ENCODE results near the gene SEMA5A. TPM values are rescaled to one million over a fixed set of nuclear protein-coding genes. Genes with fewer than 3 reads are reported as not detected.

SEMA5A gene
- total RNA-seq, 1 donor from 2014 or later = 13.8 TPM

- Histone ChIP-seq H3K36me3 (ENCODE audit: insufficient read depth, low read length) (no peaks in the 10 kb centered on the region), H3K27ac (ENCODE audit: low read depth, low read length) (no peak overlapping the region), H3K9me3 (ENCODE audit: insufficient read depth, low read depth, low read length) (no peaks in the 10 kb centered on the region), H3K27me3 (ENCODE audit: insufficient read depth, low read length) (no peaks in the 10 kb centered on the region), H3K79me2 (ENCODE audit: insufficient read depth, low read length) (no peaks in the 10 kb centered on the region), H3K4me3 (ENCODE audit: insufficient read depth, low read depth, low read length) (no peak overlapping the region), H3K4me2 (ENCODE audit: low read length) (no peak overlapping the region), H4K20me1 (ENCODE audit: insufficient read depth, low read length) (no peaks in the 10 kb centered on the region), H3K4me1 (ENCODE audit: insufficient read depth, low read length) (no peaks in the 10 kb centered on the region), H2AFZ (ENCODE audit: low read depth, low read length) (no peak overlapping the region), H3K9ac (ENCODE audit: low read length) (no peak overlapping the region)
- Mint-ChIP-seq H3K27me3 (ENCODE audit: low read depth, unreplicated experiment) (no peaks in the 10 kb centered on the region), H3K9me3 (ENCODE audit: unreplicated experiment) (no peaks in the 10 kb centered on the region), H3K4me1 (ENCODE audit: low read depth, unreplicated experiment) (no peaks in the 10 kb centered on the region), H3K36me3 (ENCODE audit: low read depth, unreplicated experiment) (peaks cover 2% of the 10 kb centered on the region), H3K27ac (ENCODE audit: unreplicated experiment) (no peak overlapping the region), H3K4me3 (ENCODE audit: unreplicated experiment) (no peak overlapping the region)
- TF ChIP-seq EZH2 (IDR thresholded peaks at IDR 0.05; ENCODE audit: insufficient read depth, low read length) (no peak), CTCF (IDR thresholded peaks at IDR 0.05; ENCODE audit: insufficient read depth, low read depth, low read length) (no peak)
- DNase-seq (ENCODE audit: low read depth) = no peak
- no peak for FAIRE-seq
Measured at GRCh38 chr5:9395706-9396105, 150.2 kb downstream of the SEMA5A start.

GRCh38 chr5:9394221-9394620 lies 151.7 kb downstream of the SEMA5A start:
- no peak overlapping the region for H3K9ac ChIP-seq (ENCODE audit: low read length)
- no peak overlapping the region for H3K27ac Mint-ChIP-seq (ENCODE audit: unreplicated experiment)
- no peak for FAIRE-seq

More at GRCh38 chr5:9394221-9394620, 151.7 kb downstream of the SEMA5A start:
- TF ChIP-seq CTCF (IDR thresholded peaks at IDR 0.05; ENCODE audit: insufficient read depth, low read depth, low read length) = no peak
- no peak for TF ChIP-seq EZH2 (IDR thresholded peaks at IDR 0.05; ENCODE audit: insufficient read depth, low read length)
- no peak overlapping the region for H2AFZ ChIP-seq (ENCODE audit: low read depth, low read length)
- H4K20me1 ChIP-seq (ENCODE audit: insufficient read depth, low read length) = no peaks in the 10 kb centered on the region
- H3K27ac ChIP-seq (ENCODE audit: low read depth, low read length) = no peak overlapping the region
- Mint-ChIP-seq H3K4me1 (ENCODE audit: low read depth, unreplicated experiment) (no peaks in the 10 kb centered on the region), H3K27me3 (ENCODE audit: low read depth, unreplicated experiment) (no peaks in the 10 kb centered on the region), H3K9me3 (ENCODE audit: unreplicated experiment) (no peaks in the 10 kb centered on the region), H3K4me3 (ENCODE audit: unreplicated experiment) (no peak overlapping the region), H3K36me3 (ENCODE audit: low read depth, unreplicated experiment) (peaks cover 2% of the 10 kb centered on the region)
- H3K4me1 ChIP-seq (ENCODE audit: insufficient read depth, low read length) = no peaks in the 10 kb centered on the region
- no peak overlapping the region for H3K4me3 ChIP-seq (ENCODE audit: insufficient read depth, low read depth, low read length)
- H3K36me3 ChIP-seq (ENCODE audit: insufficient read depth, low read length) = no peaks in the 10 kb centered on the region
- H3K27me3 ChIP-seq (ENCODE audit: insufficient read depth, low read length) = no peaks in the 10 kb centered on the region
- no peaks in the 10 kb centered on the region for H3K79me2 ChIP-seq (ENCODE audit: insufficient read depth, low read length)
- DNase-seq (ENCODE audit: low read depth) = no peak
- H3K4me2 ChIP-seq (ENCODE audit: low read length) = no peak overlapping the region
- no peaks in the 10 kb centered on the region for H3K9me3 ChIP-seq (ENCODE audit: insufficient read depth, low read depth, low read length)

Measured in astrocyte (in vitro differentiated cells and primary cell).